SW 1271 (cell line): ENCODE data around the gene RAD51B.
"Not testable (repeated sequence)": the region's sequence is repeated elsewhere in the genome, so short reads cannot be mapped to it uniquely, and the experiment has no call there.

ENCODE experiments used
- DNase-seq, 2 experiments: peaks; one replicate each; lab custom pipeline; 2025; lab: John Stamatoyannopoulos, UW

RAD51B gene

GRCh38 chr14:68079941-68080697 is 260.5 kb downstream of the RAD51B start:
- DNase-seq = no peak

- no peak for DNase-seq
Observed at GRCh38 chr14:68081489-68081888, 261.9 kb downstream of the RAD51B start.

GRCh38 chr14:68082698-68083291 is 263.2 kb downstream of the RAD51B start:
- no peak for DNase-seq

GRCh38 chr14:68084256-68084655 is 264.7 kb downstream of the RAD51B start:
- DNase-seq = peak in 1 of 2 experiments; percentile 49

DNA sequence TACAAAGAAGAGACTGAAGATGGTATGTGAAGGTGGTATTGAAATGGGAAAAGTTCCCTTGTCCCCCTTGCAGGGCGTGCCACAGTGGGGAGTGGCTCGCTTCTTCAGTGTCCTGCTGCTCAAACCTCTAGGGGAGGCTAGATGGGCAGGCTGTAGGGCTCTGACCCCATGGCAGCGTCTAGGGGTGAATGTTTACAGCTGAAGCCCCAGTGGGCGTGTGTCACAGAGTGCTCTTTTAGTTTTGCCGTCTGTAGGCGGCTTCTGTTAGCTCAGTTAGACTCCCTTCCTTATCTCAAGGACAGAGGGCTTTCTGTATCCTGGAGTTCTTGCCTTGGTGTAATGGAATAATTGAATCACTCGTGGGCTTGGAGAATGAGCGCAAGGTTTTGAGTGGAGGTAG is 266.2 kb downstream of the RAD51B start:
- DNase-seq = no peak

DNA sequence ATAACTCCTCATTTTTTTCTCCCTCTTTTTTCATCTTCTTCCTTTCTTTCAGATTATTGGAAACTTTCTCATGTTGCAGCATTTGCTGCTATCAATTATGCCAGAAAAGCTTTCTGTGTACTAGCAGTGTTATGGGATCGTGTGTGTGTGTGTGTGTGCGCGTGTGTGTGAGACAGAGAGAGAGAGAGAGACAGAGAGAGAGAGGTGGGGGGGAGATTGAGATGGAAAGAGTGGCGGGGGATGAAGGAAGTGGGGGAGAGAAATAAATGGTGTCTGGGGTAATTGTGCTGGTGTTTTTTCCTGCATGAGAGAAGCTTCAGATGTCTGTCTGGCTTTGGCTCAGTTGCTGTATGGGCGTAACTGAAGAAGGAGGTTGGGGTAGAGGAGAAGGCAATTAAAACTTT is 268.9 kb downstream of the RAD51B start:
- DNase-seq = no peak

DNA sequence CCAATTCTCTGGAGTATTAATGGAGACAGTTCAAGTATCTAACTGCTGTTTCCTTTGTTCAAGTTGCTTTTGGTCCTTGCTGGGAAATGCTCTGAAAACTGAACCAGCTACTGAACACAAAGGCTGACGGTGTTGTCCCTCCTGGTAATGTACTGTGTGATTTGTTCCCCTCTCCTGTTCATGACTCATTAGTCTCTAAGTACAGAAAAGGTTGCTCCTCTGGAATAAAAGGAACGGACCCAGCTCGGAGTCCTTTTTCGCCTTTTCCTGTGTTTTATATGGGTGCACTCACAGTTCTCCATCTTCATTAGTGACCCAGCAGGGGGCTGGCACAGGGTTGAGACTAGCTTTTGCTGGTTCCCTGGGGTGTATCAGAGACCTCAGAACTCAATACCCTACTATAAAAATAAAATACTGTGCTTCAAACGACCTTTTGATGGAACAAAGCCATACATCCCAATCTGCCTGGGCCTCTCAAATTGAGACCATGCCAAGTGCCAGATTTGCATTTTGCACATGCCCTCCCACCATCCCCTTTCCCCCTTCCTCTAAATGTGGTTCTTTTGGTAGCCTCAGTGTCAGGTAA is 269.7 kb downstream of the RAD51B start:
- DNase-seq = peak in 1 of 2 experiments; percentile 58

DNA sequence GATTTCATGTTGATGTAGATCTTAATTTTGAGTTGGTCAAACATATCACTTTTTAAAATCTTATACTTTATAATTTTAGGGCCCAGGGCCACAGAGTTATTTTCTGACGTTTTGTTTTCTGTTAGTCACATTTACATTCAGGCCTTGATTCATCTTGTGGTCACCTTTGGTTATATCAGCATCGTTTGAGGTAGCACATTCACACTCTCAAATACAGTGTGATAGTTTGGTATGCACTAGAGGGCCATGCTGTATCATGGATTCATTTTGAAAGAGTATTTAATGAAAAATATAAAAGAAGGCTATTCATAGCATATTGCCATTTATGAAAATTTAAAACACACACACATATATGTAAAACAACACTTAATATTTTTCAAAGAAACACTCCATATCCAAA is 274.6 kb downstream of the RAD51B start:
- no peak for DNase-seq

GRCh38 chr14:68094752-68095151 is 275.2 kb downstream of the RAD51B start:
- DNase-seq = no peak

DNA sequence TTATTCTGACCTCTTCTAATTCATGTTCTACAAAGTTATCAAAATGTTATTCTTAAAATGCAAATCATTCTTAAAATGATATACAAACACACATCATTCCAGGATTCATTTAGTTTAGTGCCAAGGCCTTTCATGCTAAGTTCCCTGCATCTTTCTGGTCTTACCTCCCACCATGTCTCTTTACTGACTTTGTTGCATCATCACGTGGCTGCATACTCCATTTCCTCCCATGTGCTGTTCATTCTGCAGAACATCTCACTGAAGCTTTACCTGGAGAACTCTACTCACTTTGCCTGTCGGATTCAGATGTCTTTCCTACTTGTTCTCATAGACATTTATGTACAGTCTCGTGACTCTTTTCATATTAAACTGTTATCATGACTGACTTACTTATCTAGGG is 278.1 kb downstream of the RAD51B start:
- DNase-seq = no peak

DNA sequence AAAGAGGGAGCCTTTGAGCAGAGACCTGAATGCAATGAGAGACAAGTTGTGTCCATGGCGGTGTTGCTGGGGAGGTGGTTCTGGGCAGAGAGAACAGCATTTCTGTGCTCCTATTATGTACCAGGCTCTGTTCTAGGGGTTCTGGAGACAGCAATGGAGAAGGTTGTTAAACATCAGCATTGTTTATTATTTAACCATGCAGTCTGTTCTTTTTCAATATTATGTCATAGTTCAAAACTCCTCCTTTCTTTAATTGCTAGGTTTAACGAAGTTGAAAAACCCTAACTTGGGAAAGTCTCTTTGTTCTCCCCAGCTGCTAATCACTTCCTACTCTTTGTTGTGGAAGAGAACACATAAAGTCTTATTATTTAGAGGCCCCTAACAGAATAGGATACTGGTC is 279.3 kb downstream of the RAD51B start:
- no peak for DNase-seq

- no peak for DNase-seq
Observed at GRCh38 chr14:68099495-68100045, 280.0 kb downstream of the RAD51B start.

- not testable (repeated sequence) for DNase-seq
Observed at GRCh38 chr14:68101715-68102301, 282.2 kb downstream of the RAD51B start.

DNA sequence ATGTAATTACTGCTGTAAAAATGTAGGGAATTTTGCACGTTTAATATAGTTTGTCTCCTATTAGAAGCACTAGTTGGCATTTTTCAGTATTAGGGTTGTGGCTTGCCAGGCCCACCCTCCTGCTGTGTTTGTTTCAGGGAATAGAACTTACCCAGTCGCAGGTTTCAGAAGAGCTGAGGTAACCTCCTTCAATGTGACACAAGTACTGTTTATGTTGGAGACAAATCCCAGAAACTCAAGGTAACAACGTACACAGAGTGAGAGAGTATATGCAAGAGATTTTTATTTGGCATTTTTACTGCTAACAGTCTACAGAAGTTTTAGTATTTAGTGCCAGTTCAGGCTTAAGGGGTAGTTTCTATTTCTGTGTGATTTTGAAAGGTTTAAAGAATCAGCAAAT is 284.3 kb downstream of the RAD51B start:
- DNase-seq = no peak

GRCh38 chr14:68104518-68104917 is 284.9 kb downstream of the RAD51B start:
- DNase-seq = no peak

DNA sequence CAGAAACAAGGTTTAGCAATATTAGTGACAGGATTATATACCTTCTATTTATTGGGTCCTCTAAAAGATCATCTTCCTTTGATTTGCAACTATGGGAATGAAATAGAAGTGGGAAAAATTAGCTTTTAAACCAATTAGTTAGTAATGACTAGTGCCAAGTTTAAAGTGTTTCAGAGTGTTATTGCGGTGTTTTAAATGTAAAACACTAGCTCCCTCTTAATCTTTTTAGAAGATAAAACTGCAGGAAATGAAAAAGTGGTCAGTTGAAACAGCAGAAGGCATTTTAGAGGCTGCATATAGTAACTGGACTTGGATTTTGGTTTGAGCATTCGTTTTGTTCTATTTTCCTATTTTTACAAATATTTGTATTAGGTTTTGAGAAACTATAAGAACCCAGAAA is 286.2 kb downstream of the RAD51B start:
- no peak for DNase-seq

- no peak for DNase-seq
Observed at GRCh38 chr14:68106456-68106855, 286.9 kb downstream of the RAD51B start.

- no peak for DNase-seq
Observed at GRCh38 chr14:68106905-68107304, 287.3 kb downstream of the RAD51B start.

GRCh38 chr14:68109132-68109900 is 289.7 kb downstream of the RAD51B start:
- DNase-seq = no peak

DNA sequence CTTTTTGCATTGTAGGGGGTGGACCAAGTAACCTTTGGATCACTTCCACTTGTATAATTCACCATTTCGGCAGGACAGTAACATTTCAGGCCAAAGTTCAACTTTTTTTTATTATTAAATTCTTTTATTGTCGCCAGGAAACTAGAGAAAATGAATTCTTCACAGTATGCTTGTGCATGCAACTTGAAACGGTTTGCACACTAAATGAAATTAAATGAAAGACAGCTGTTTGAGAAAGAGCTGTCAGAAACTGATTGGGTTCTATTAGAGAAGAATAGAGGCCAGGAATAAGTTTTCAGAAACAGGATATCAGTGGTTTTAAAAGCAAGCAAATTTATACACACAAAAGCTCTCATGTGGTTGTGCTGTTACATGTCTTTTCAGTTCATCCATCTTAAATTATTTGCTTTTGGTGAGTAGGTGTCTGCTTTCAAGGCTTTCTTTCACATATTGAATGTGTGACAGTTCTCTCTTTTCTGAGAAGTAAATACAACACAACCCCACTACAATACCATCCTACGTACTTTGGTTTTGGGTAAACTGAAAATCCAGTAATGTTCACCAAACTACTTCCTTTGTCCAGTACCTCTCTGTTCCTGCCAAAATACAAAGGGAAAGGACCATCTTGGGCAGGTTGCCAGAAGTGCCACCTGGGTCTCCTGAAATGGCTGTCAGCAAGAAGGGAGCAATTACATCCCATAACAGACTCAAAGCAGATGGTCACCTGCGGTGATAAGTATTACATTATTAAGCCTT is 291.7 kb downstream of the RAD51B start:
- DNase-seq = no peak

DNA sequence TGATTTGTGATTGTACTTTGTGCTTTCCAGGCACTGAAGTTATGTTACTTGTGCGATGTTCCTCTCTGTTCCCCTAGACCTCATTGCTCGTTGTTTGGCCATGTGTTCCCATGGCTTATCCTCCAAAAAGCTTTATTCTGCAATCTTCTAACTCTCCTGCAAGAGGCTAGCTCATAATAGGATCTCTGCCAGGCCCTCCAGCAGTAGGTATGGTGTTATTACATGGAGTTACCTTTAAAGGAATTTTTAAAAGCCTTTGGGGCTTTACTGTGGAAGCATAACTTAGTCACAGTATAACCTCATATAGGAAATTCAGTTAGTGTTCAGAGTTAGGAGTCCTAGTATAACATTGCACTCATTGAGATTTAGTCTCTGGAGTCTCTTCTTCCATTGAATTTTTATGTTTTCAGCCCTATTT is 292.3 kb downstream of the RAD51B start:
- no peak for DNase-seq
